Measurements from ENCODE around the gene LSS. TPM values are rescaled to one million over a fixed set of nuclear protein-coding genes. Genes with fewer than 3 reads are reported as not detected.

LSS gene
- total RNA-seq, 1 experiment from 2014 or later: 27.3 TPM

GRCh38 chr21:46199436-46200373 lies 28.9 kb downstream of the LSS start:
- no peak overlapping the region for H3K27ac ChIP-seq
- no peaks in the 10 kb centered on the region for H3K27me3 ChIP-seq (replicated peaks)
- H3K4me3 ChIP-seq: no peak overlapping the region
- no peaks in the 10 kb centered on the region for H3K9me3 ChIP-seq (replicated peaks)
- no peak for DNase-seq (ENCODE audit: low read depth in 1 of 2, low spot score in 2 of 2)
- H3K4me1 ChIP-seq (replicated peaks): 0 out of 2 replicates have a peak, but pooled peaks cover 3% of the 10 kb centered on the region
- H3K36me3 ChIP-seq: peaks cover 24% of the 10 kb centered on the region

GRCh38 chr21:46196733-46197132 lies 31.8 kb downstream of the LSS start:
- peaks cover 30% of the 10 kb centered on the region for H3K36me3 ChIP-seq

GRCh38 chr21:46195595-46196195 lies 32.9 kb downstream of the LSS start:
- Histone ChIP-seq H3K36me3 (peaks cover 30% of the 10 kb centered on the region), H3K9me3 (replicated peaks) (no peaks in the 10 kb centered on the region), H3K27me3 (replicated peaks) (no peaks in the 10 kb centered on the region), H3K4me1 (replicated peaks) (peaks cover 9% of the 10 kb centered on the region), H3K27ac (no peak overlapping the region), H3K4me3 (no peak overlapping the region)
- DNase-seq (ENCODE audit: low read depth in 1 of 2, low spot score in 2 of 2): no peak

More at GRCh38 chr21:46196733-46197132, 31.8 kb downstream of the LSS start:
- H3K4me1 ChIP-seq (replicated peaks): peaks cover 3% of the 10 kb centered on the region; the same call in 1 of the 2 replicates
- no peak for DNase-seq (ENCODE audit: low read depth in 1 of 2, low spot score in 2 of 2)
- H3K9me3 ChIP-seq (replicated peaks): no peaks in the 10 kb centered on the region
- no peak overlapping the region for H3K27ac ChIP-seq
- H3K27me3 ChIP-seq (replicated peaks): no peaks in the 10 kb centered on the region
- no peak overlapping the region for H3K4me3 ChIP-seq

- no peaks in the 10 kb centered on the region for H3K27me3 ChIP-seq (replicated peaks)
- no peak for DNase-seq (ENCODE audit: low read depth in 1 of 2, low spot score in 2 of 2)
- H3K27ac ChIP-seq: no peak overlapping the region
- H3K4me1 ChIP-seq (replicated peaks): peaks cover 10% of the 10 kb centered on the region
- H3K36me3 ChIP-seq: peaks cover 30% of the 10 kb centered on the region
- no peaks in the 10 kb centered on the region for H3K9me3 ChIP-seq (replicated peaks)
- no peak overlapping the region for H3K4me3 ChIP-seq
Observed at GRCh38 chr21:46194374-46195334, 33.9 kb downstream of the LSS start.

GRCh38 chr21:46193829-46194373 lies 34.7 kb downstream of the LSS start:
- no peak overlapping the region for H3K27ac ChIP-seq
- peaks cover 18% of the 10 kb centered on the region for H3K4me1 ChIP-seq (replicated peaks)

GRCh38 chr21:46191686-46192575 lies 36.6 kb downstream of the LSS start:
- no peak overlapping the region for H3K4me3 ChIP-seq
- H3K27me3 ChIP-seq (replicated peaks): no peaks in the 10 kb centered on the region
- DNase-seq (ENCODE audit: low read depth in 1 of 2, low spot score in 2 of 2): no peak
- H3K9me3 ChIP-seq (replicated peaks): no peaks in the 10 kb centered on the region
- peaks cover 28% of the 10 kb centered on the region for H3K36me3 ChIP-seq
- H3K4me1 ChIP-seq (replicated peaks): peaks cover 30% of the 10 kb centered on the region
- H3K27ac ChIP-seq: no peak overlapping the region

More at GRCh38 chr21:46193829-46194373, 34.7 kb downstream of the LSS start:
- Histone ChIP-seq H3K4me3 (no peak overlapping the region), H3K36me3 (peaks cover 28% of the 10 kb centered on the region), H3K27me3 (replicated peaks) (no peaks in the 10 kb centered on the region), H3K9me3 (replicated peaks) (no peaks in the 10 kb centered on the region)
- no peak for DNase-seq (ENCODE audit: low read depth in 1 of 2, low spot score in 2 of 2)

GRCh38 chr21:46191257-46191685 lies 37.3 kb downstream of the LSS start:
- Histone ChIP-seq H3K27me3 (replicated peaks) (no peaks in the 10 kb centered on the region), H3K36me3 (peaks cover 27% of the 10 kb centered on the region), H3K27ac (no peak overlapping the region), H3K4me3 (no peak overlapping the region), H3K4me1 (replicated peaks) (peaks cover 28% of the 10 kb centered on the region), H3K9me3 (replicated peaks) (no peaks in the 10 kb centered on the region)
- DNase-seq (ENCODE audit: low read depth in 1 of 2, low spot score in 2 of 2): peak in 1 of 2 experiments; percentile 46

- H3K4me1 ChIP-seq (replicated peaks): peaks cover 27% of the 10 kb centered on the region
- DNase-seq (ENCODE audit: low read depth in 1 of 2, low spot score in 2 of 2): no peak
- H3K27ac ChIP-seq: no peak overlapping the region
- peaks cover 21% of the 10 kb centered on the region for H3K36me3 ChIP-seq
- no peaks in the 10 kb centered on the region for H3K9me3 ChIP-seq (replicated peaks)
- no peaks in the 10 kb centered on the region for H3K27me3 ChIP-seq (replicated peaks)
- H3K4me3 ChIP-seq: no peak overlapping the region
Observed at GRCh38 chr21:46190491-46191131, 38.0 kb downstream of the LSS start.

GRCh38 chr21:46189959-46190490 lies 38.5 kb downstream of the LSS start:
- Histone ChIP-seq H3K4me1 (replicated peaks) (peaks cover 27% of the 10 kb centered on the region), H3K27ac (no peak overlapping the region), H3K27me3 (replicated peaks) (no peaks in the 10 kb centered on the region), H3K36me3 (peaks cover 15% of the 10 kb centered on the region), H3K4me3 (no peak overlapping the region), H3K9me3 (replicated peaks) (no peaks in the 10 kb centered on the region)
- DNase-seq (ENCODE audit: low read depth in 1 of 2, low spot score in 2 of 2): no peak

- no peaks in the 10 kb centered on the region for H3K9me3 ChIP-seq (replicated peaks)
- no peaks in the 10 kb centered on the region for H3K27me3 ChIP-seq (replicated peaks)
- no peak for DNase-seq (ENCODE audit: low read depth in 1 of 2, low spot score in 2 of 2)
- peaks cover 11% of the 10 kb centered on the region for H3K36me3 ChIP-seq
- peaks cover 27% of the 10 kb centered on the region for H3K4me1 ChIP-seq (replicated peaks)
- H3K4me3 ChIP-seq: no peak overlapping the region
- no peak overlapping the region; the same call in 1 of the 2 replicates for H3K27ac ChIP-seq
Observed at GRCh38 chr21:46189213-46189958, 39.2 kb downstream of the LSS start.
